Measurements from ENCODE around the gene MBD1.
"Not testable (repeated sequence)": the region's sequence is repeated elsewhere in the genome, so short reads cannot be mapped to it uniquely, and the experiment has no call there.

Gene MBD1

GRCh38 chr18:50299626-50300388 lies 18.5 kb upstream of the MBD1 start:
- TF ChIP-seq, protein P1, sequence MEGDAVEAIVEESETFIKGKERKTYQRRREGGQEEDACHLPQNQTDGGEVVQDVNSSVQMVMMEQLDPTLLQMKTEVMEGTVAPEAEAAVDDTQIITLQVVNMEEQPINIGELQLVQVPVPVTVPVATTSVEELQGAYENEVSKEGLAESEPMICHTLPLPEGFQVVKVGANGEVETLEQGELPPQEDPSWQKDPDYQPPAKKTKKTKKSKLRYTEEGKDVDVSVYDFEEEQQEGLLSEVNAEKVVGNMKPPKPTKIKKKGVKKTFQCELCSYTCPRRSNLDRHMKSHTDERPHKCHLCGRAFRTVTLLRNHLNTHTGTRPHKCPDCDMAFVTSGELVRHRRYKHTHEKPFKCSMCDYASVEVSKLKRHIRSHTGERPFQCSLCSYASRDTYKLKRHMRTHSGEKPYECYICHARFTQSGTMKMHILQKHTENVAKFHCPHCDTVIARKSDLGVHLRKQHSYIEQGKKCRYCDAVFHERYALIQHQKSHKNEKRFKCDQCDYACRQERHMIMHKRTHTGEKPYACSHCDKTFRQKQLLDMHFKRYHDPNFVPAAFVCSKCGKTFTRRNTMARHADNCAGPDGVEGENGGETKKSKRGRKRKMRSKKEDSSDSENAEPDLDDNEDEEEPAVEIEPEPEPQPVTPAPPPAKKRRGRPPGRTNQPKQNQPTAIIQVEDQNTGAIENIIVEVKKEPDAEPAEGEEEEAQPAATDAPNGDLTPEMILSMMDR (IDR thresholded peaks at IDR 0.05; ENCODE audit: extremely low read depth, missing control alignments), result no peak
- no peak for DNase-seq (ENCODE audit: low spot score)

DNA sequence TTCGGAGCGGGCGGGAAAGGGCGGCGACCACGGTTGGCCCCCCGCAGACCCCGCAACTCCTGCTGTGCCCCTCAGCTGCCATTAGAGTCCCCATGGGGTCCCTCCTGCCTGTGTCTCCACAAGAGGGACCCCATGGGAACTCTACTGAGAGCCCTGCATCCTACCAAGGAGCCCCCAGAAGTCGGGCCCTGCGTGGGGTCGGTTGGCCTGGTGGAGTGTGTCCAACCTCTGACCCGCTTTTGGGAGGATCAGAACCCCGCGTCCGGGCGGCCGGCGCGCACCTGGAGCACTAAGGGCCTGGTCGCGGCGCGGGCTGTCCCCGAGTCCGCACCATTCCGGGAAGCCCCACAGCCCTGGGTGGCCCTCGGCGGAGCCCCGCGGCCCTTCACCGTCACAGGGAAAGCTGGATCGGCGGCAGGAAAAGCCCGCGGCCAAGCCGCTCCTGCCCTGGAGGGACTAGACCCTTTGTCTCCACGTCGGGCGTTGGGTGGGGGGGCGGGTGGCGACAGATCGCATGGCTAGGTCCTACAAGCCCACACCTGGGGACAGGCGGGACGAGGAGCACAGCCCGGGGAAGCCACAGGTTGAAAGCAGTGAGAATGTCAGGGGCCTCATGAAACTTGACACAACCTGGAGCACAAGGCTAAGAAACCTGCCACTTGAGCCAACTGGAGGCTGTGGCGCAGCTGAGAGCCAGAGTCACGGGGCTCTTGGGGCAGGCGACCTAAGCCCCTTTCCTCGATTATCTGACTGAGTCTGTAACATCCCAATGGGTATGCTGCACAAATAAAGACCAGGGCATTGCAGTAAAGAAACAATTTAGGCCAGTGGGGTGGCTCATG lies 17.3 kb upstream of the MBD1 start:
- DNase-seq (ENCODE audit: low spot score), result no peak
- TF ChIP-seq, protein P1 (IDR thresholded peaks at IDR 0.05; ENCODE audit: extremely low read depth, missing control alignments), result no peak

DNA sequence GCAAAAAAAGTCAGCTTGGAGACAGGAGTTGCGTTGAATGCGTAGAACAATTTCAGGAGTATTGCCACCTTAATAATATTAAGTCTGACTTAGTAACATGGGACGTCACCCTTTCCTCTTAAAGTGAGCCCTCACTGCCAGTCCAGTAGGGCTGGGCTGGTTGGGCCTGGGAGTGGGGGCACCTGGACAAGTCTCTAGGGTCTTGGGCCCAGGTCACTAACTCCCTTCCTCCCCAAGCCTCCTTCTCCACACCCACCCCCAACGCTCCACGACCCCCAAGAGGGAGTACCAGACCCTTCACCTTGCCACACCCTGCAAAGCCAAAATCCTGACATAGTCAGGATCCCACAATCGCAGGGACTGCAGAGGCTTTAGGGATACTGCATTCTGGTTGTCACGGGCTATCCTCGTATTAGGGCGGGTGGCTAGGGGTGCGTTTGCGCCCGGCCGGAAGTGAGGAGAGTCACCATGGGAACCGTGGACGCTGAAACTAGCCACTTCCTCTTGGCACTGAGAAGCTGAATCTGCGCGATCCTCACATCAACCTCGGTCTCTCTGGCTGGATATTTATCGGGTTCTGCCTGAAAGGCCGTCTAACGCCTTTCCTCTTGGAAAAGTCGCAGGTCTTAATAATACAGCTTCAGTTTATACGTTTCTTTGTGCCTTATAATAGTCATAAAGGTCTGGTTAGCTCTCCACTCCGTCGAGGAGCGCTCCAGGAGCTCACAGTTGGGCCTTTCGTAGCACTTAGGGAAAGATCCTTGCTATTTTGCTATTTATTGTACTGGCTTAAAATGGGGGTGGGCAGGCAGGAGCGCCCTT lies 16.5 kb upstream of the MBD1 start:
- peak; percentile 92 for DNase-seq (ENCODE audit: low spot score)
- TF ChIP-seq, protein P1 (IDR thresholded peaks at IDR 0.05; ENCODE audit: extremely low read depth, missing control alignments), result no peak

- TF ChIP-seq, protein P1 (IDR thresholded peaks at IDR 0.05; ENCODE audit: extremely low read depth, missing control alignments), result no peak
- no peak for DNase-seq (ENCODE audit: low spot score)
Observed at GRCh38 chr18:50293039-50293438, 11.7 kb upstream of the MBD1 start.

DNA sequence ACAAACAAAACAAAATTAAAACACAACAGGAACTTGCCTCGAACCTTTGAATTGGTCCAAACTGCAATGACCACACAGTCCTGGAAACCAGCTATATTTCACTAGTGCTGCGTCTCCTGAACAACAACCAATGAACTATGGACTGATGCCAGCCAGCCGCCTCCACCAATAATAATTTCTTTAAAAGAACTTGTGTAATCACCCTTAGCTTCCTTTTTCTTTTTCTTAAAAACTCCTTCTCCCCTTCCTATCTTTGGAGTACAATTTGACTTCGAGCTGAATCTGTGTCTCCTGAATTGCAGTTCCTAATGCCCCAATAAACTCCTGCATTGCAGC lies 7.8 kb upstream of the MBD1 start:
- TF ChIP-seq, protein P1 (IDR thresholded peaks at IDR 0.05; ENCODE audit: extremely low read depth, missing control alignments), result no peak
- DNase-seq (ENCODE audit: low spot score), result no peak

DNA sequence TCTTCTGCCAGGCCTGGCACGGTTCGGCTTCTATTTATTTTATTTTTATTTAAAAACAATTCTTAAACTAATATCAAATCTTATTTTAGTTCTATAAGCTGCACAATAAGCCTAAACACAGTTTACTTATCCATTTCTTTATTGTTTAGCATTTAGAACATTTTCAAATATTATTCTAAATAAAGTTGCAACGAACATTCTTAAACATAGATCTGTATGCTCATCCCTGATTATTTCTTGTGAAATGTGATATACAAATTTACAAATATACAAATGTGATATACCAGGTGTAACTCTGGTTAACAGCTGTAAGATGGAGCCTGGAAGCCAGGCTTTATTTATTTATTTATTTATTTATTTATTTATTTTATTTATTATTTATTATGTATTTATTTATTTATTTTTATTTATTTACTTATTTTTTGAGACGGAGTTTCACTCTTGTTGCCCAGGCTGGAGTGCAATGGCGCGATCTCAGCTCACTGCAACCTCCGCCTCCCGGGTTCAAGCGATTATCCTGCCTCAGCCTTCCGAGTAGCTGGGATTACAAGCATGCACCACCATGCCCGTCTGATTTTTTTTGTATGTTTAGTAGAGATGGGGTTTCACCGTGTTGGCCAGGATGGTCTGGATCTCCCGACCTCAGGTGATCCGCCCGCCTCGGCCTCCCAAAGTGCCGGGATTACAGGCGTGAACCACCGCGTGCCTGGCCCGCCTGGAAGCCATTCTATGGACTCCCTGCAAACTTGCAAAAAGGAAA lies 7.2 kb upstream of the MBD1 start:
- not testable (repeated sequence) for DNase-seq (ENCODE audit: low spot score)
